Measurements from ENCODE around the gene SLC39A8. TPM values are rescaled to one million over a fixed set of nuclear protein-coding genes. Genes with fewer than 3 reads are reported as not detected.

SLC39A8 gene
- total RNA-seq, 2 experiments from 2014 or later: 60.2 to 61.6 TPM

DNA sequence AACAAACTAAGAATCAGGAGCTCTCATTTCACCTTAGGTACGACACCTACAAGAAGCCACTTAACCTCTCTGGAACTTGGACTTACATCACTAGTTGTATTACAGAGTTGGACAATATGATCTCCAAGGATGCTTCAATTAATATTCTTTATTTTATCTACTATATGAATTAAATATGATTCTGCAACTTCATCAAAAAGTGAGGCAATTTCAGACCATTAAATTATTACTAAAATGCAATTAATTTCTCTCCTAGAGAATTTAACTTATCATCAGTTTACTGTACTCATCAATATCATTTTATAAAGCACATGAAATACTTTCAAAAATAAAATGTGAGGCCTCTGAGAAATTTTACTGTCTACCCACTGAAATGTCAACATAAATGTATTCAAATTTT lies 33.9 kb downstream of the SLC39A8 start:
- POLR2A ChIA-PET: no interaction called here
- intact Hi-C loops (cut with micrococcal nuclease): no loop called here
- H3K27me3 Mint-ChIP-seq: no peaks in the 10 kb centered on the region
- TF ChIP-seq, protein P1, sequence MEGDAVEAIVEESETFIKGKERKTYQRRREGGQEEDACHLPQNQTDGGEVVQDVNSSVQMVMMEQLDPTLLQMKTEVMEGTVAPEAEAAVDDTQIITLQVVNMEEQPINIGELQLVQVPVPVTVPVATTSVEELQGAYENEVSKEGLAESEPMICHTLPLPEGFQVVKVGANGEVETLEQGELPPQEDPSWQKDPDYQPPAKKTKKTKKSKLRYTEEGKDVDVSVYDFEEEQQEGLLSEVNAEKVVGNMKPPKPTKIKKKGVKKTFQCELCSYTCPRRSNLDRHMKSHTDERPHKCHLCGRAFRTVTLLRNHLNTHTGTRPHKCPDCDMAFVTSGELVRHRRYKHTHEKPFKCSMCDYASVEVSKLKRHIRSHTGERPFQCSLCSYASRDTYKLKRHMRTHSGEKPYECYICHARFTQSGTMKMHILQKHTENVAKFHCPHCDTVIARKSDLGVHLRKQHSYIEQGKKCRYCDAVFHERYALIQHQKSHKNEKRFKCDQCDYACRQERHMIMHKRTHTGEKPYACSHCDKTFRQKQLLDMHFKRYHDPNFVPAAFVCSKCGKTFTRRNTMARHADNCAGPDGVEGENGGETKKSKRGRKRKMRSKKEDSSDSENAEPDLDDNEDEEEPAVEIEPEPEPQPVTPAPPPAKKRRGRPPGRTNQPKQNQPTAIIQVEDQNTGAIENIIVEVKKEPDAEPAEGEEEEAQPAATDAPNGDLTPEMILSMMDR (IDR thresholded peaks at IDR 0.05): no peak
- no peak for DNase-seq
- no peak overlapping the region for H3K4me3 Mint-ChIP-seq
- no peaks in the 10 kb centered on the region for H3K9me3 Mint-ChIP-seq
- no peak overlapping the region for H3K27ac Mint-ChIP-seq
- no peak for ATAC-seq
- CTCF ChIA-PET: interaction anchor here (1.5 kb wide), 1 partner anchor 11 kb away, joined by 6 read pairs; no protein-coding TSS in a partner anchor
- H3K36me3 Mint-ChIP-seq (ENCODE audit: low read depth): peaks cover 26% of the 10 kb centered on the region
- peaks cover 25% of the 10 kb centered on the region for H3K4me1 Mint-ChIP-seq (ENCODE audit: low read depth)

DNA sequence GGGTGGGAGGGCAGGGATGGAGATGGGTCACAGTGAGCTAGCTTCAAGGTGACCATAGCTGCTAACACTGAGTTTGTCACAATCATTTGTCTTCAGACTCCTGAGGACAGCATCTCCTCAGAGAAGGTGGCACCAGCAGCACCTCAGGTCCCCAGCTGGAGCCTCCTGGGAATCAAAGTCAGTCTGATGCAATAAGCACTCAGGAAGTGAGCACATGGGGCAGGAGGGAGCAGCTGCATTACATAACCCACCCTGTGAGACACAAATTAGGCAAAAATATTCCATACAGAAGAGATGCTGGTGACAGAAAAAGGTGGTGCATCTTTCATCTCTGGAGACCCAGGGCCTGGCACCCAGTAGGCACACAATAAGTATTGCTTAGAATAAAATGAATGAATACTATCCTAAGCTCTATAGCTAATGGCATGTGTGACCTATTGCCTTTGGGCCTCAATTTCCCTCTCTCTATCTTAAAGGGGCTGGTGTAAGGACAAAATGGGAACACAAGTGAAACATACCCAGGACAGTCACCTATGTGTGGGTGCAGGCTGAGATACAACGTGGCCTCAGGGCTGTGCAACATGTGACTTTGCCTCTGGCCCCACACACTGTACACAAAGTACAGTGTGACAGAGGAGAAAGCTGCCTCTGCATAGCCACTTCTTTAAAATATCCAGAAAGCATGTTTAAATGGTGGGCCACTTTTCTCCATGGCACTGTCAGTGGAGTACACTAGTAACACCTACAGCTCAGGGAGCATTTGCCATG lies 37.1 kb downstream of the SLC39A8 start:
- Mint-ChIP-seq H3K27ac (peak overlapping the region; percentile 36), H3K9me3 (no peaks in the 10 kb centered on the region), H3K4me1 (ENCODE audit: low read depth) (peaks cover 16% of the 10 kb centered on the region), H3K36me3 (ENCODE audit: low read depth) (peaks cover 26% of the 10 kb centered on the region), H3K4me3 (no peak overlapping the region), H3K27me3 (no peaks in the 10 kb centered on the region)
- ChIA-PET CTCF (interaction anchor here (0.7 kb wide), 1 partner anchor 10 kb away, joined by 3 read pairs; no protein-coding TSS in a partner anchor), POLR2A (interaction anchor here (1.2 to 1.3 kb wide), 2 partner anchors 13 to 149 kb away, joined by 3 to 4 read pairs; no protein-coding TSS in a partner anchor)
- TF ChIP-seq, protein P1 (IDR thresholded peaks at IDR 0.05): no peak
- intact Hi-C loops (cut with micrococcal nuclease): no loop called here
- ATAC-seq (peak; percentile 45), DNase-seq (no peak)

- Mint-ChIP-seq H3K4me1 (ENCODE audit: low read depth) (peaks cover 16% of the 10 kb centered on the region), H3K9me3 (no peaks in the 10 kb centered on the region), H3K4me3 (no peak overlapping the region), H3K27ac (no peak overlapping the region), H3K27me3 (no peaks in the 10 kb centered on the region), H3K36me3 (ENCODE audit: low read depth) (peaks cover 29% of the 10 kb centered on the region)
- intact Hi-C loops (cut with micrococcal nuclease): no loop called here
- ChIA-PET CTCF (no interaction called here), POLR2A (no interaction called here)
- TF ChIP-seq, protein P1 (IDR thresholded peaks at IDR 0.05): no peak
- ATAC-seq: no peak
- DNase-seq: no peak
Observed at GRCh38 chr4:102305666-102306065, 39.6 kb downstream of the SLC39A8 start.

DNA sequence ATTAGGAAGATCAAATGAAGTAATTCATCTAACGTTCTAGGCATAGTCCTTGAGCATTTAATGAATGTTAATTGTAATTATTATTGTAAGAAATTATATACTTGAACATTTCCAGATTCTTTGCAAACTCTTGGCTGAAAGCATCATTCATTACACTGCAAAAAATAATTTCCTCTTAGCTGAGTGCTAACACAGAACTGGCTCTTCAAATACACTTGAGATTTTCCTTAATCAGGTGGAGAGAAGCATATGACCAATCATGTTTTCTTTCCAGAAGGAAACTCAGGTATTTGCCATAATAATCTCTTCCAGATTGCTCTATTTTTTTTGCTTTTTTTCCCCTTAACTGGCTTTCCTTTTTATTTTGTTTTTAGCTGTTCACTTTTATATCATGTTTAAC lies 42.5 kb downstream of the SLC39A8 start:
- intact Hi-C loops (cut with micrococcal nuclease): no loop called here
- POLR2A ChIA-PET: no interaction called here
- no peaks in the 10 kb centered on the region for H3K9me3 Mint-ChIP-seq
- H3K4me1 Mint-ChIP-seq (ENCODE audit: low read depth): peaks cover 3% of the 10 kb centered on the region
- H3K36me3 Mint-ChIP-seq (ENCODE audit: low read depth): peaks cover 24% of the 10 kb centered on the region
- H3K27ac Mint-ChIP-seq: no peak overlapping the region
- H3K27me3 Mint-ChIP-seq: no peaks in the 10 kb centered on the region
- ATAC-seq (no peak), DNase-seq (no peak)
- CTCF ChIA-PET: interaction anchor here (1.8 kb wide), 1 partner anchor 19 kb away, joined by 9 read pairs; no protein-coding TSS in a partner anchor
- no peak overlapping the region for H3K4me3 Mint-ChIP-seq
- TF ChIP-seq, protein P1 (IDR thresholded peaks at IDR 0.05): no peak

DNA sequence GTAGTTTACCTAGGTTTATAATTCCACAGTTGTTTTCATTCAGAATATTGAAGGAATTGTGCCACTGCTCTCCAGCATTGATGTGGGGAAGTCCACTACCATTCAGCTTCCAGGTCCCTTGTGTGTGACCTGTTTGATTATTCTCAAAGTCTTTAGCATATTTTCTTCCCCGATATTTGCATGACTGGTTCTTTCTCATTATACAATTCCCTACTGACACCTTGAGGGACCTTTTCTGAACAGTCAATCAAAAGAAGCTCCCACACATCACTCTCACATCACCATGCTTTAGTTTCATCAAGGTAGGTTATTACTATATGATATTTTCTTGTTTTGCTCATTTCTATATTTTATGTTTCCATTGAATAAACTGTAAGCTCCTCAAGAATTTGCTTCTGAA lies 44.1 kb downstream of the SLC39A8 start:
- H3K27me3 Mint-ChIP-seq: no peaks in the 10 kb centered on the region
- CTCF ChIA-PET: interaction anchor here (0.9 to 2.1 kb wide), 4 partner anchors 14 to 129 kb away, joined by 3 to 9 read pairs (median 8); no protein-coding TSS in a partner anchor
- peaks cover 2% of the 10 kb centered on the region for H3K4me1 Mint-ChIP-seq (ENCODE audit: low read depth)
- intact Hi-C loops (cut with micrococcal nuclease): no loop called here
- DNase-seq (no peak), ATAC-seq (no peak)
- TF ChIP-seq, protein P1 (IDR thresholded peaks at IDR 0.05): no peak
- POLR2A ChIA-PET: interaction anchor here (1.2 kb wide), 1 partner anchor 43 kb away, joined by 4 read pairs; no protein-coding TSS in a partner anchor
- H3K27ac Mint-ChIP-seq: no peak overlapping the region
- peaks cover 31% of the 10 kb centered on the region for H3K36me3 Mint-ChIP-seq (ENCODE audit: low read depth)
- no peak overlapping the region for H3K4me3 Mint-ChIP-seq
- no peaks in the 10 kb centered on the region for H3K9me3 Mint-ChIP-seq

Data from activated CD8-positive, alpha-beta T cell treated with anti-CD3 and anti-CD28 coated beads for 36 hours (primary cell).